Common myeloid progenitor, CD34-positive (primary cell): ENCODE data around the gene GLI3.
A peak's percentile ranks its signal among the peaks of the same experiment; 100 is the strongest.

Experiments used
- CTCF ChIA-PET: fragments of 350-600 bp; sonication (Branson Sonifier 250); formaldehyde crosslinking; loops from one replicate; lab custom pipeline; 2021; ENCODE audit warnings: antibody characterized with exemption; lab: Charles Lee
- POLR2A ChIA-PET: fragments of 350-600 bp; sonication (Branson Sonifier 250); formaldehyde crosslinking; loops from one replicate; lab custom pipeline; 2021; ENCODE audit warnings: antibody characterized with exemption; lab: Charles Lee
- DNase-seq, 3 donors: peaks; one replicate each; pipeline versions ENCODE4 v3.0.0 to v3.0.0-alpha.2; 2013
- H3K27ac ChIP-seq, 2 experiments: 1 replicate in 1 of 2; 2 replicates in 1 of 2; pipeline ENCODE4 v1.7.0; 2013; ENCODE audit warnings: inconsistent platforms in 2 of 2, low read length in 2 of 2, mild to moderate bottlenecking in 2 of 2, low read depth in 1 of 2, moderate library complexity in 1 of 2; ENCODE audit not compliant: severe bottlenecking in 2 of 2, insufficient read depth in 1 of 2, poor library complexity in 1 of 2
- H3K27me3 ChIP-seq, 5 experiments: replicated peaks in 2 of 5; 1 replicate in 3 of 5; 2 replicates in 2 of 5; pipeline versions ENCODE4 v1.6.1 to v1.7.0; 2013; ENCODE audit warnings: low read length in 4 of 5, mild to moderate bottlenecking in 2 of 5, moderate library complexity in 2 of 5, inconsistent platforms in 1 of 5; ENCODE audit not compliant: insufficient read depth in 5 of 5, control insufficient read depth in 4 of 5
- H3K36me3 ChIP-seq, 4 experiments: 1 replicate in 2 of 4; 2 replicates in 2 of 4; pipeline versions ENCODE4 v1.6.1 to v1.7.0; 2013; ENCODE audit warnings: low read length in 3 of 4, control low read depth in 1 of 4, mild to moderate bottlenecking in 1 of 4; ENCODE audit not compliant: control insufficient read depth in 4 of 4, insufficient read depth in 4 of 4
- H3K4me1 ChIP-seq, 4 experiments: 1 replicate in 3 of 4; 2 replicates in 1 of 4; pipeline versions ENCODE4 v1.6.1 to v1.7.1; 2013; ENCODE audit warnings: low read length in 3 of 4, mild to moderate bottlenecking in 3 of 4, control low read depth in 1 of 4, inconsistent platforms in 1 of 4, moderate library complexity in 1 of 4; ENCODE audit not compliant: control insufficient read depth in 4 of 4, insufficient read depth in 4 of 4; ENCODE audit errors: control extremely low read depth in 1 of 4
- H3K4me3 ChIP-seq, 7 experiments: 1 replicate in 4 of 7; 2 replicates in 3 of 7; pipeline versions ENCODE4 v1.5.1 to v1.7.0; 2013; ENCODE audit warnings: mild to moderate bottlenecking in 7 of 7, low read length in 6 of 7, moderate library complexity in 6 of 7, inconsistent platforms in 2 of 7, low read depth in 2 of 7, control low read depth in 1 of 7; ENCODE audit not compliant: insufficient read depth in 4 of 7, control insufficient read depth in 1 of 7; ENCODE audit errors: extremely low read depth in 1 of 7
- H3K9me3 ChIP-seq, 5 experiments: 1 replicate in 4 of 5; 2 replicates in 1 of 5; pipeline versions ENCODE4 v1.6.1 to v1.7.1; 2013; ENCODE audit warnings: low read length in 4 of 5, mild to moderate bottlenecking in 2 of 5, inconsistent platforms in 1 of 5, low read depth in 1 of 5, moderate library complexity in 1 of 5; ENCODE audit not compliant: control insufficient read depth in 4 of 5, insufficient read depth in 2 of 5; ENCODE audit errors: control extremely low read depth in 1 of 5
- WGBS: methylation state at CpG from one replicate; pipeline ENCODE4 v1.1.5; 2013; ENCODE audit not compliant: insufficient coverage; 5-methylcytosine and 5-hydroxymethylcytosine counted together

Gene GLI3

GRCh38 chr7:41918597-41918996, 318.4 kb downstream of the GLI3 start:
- Histone ChIP-seq H3K9me3 (peaks cover 0 to 2% (median 0%) of the 10 kb centered on the region in 5 experiments), H3K27me3 (no peaks in the 10 kb centered on the region), H3K4me1 (no peaks in the 10 kb centered on the region), H3K4me3 (no peak overlapping the region), H3K36me3 (no peaks in the 10 kb centered on the region), H3K27ac (no peak overlapping the region)
- DNase-seq, result no peak
- ChIA-PET POLR2A (no interaction called here), CTCF (no interaction called here)
- WGBS, result 100% methylated on average over 2 of the region's 5 CpGs

DNA sequence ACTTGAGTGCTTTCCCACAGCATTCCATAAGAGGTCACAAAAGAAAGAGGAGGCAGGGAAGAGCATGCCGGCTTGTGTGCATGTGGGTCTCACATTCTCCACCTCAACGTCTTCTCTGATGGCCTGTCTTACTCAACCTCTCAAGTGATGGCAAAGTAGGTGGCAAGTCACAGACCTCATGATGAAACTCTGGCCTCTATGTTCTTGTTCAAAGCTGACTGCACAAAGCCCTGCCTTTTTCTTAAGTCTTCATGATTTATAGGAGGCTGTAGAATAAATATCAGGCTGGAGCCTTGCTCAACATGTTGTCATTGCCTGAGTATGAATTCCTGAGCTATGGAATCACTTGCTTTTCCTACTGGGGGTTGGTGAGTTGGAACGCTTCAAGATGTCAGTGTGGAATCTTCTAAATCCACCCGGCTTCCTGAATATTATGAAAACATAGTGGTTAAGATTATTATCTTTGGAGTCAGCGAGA, 320.5 kb downstream of the GLI3 start:
- H3K36me3 ChIP-seq, result no peaks in the 10 kb centered on the region
- CTCF ChIA-PET, result interaction anchor here (1.8 kb wide), 1 partner anchor 20 kb away, joined by 4 read pairs; no protein-coding TSS in a partner anchor
- no peaks in the 10 kb centered on the region for H3K4me1 ChIP-seq
- H3K27me3 ChIP-seq, result no peaks in the 10 kb centered on the region
- H3K4me3 ChIP-seq, result no peak overlapping the region
- no peak for DNase-seq
- H3K9me3 ChIP-seq, result peaks cover 0 to 2% (median 0%) of the 10 kb centered on the region in 5 experiments
- 96% methylated on average over 3 of the region's 5 CpGs for WGBS
- no peak overlapping the region for H3K27ac ChIP-seq
- POLR2A ChIA-PET, result no interaction called here

GRCh38 chr7:41915871-41916270, 321.1 kb downstream of the GLI3 start:
- ChIA-PET POLR2A (no interaction called here), CTCF (interaction anchor here (1.3 to 1.8 kb wide), 2 partner anchors 20 to 25 kb away, joined by 3 to 4 read pairs; no protein-coding TSS in a partner anchor)
- Histone ChIP-seq H3K27me3 (no peaks in the 10 kb centered on the region), H3K36me3 (no peaks in the 10 kb centered on the region), H3K4me3 (no peak overlapping the region), H3K9me3 (peaks cover 0 to 2% (median 0%) of the 10 kb centered on the region in 5 experiments), H3K27ac (no peak overlapping the region), H3K4me1 (no peaks in the 10 kb centered on the region)
- DNase-seq, result peak in 2 of 3 donors; percentile 54 to 58
- WGBS, result no CpG with 5 or more reads among the region's 1 CpG

- no CpG with 5 or more reads among the region's 6 CpGs for WGBS
- POLR2A ChIA-PET, result no interaction called here
- CTCF ChIA-PET, result no interaction called here
- Histone ChIP-seq H3K27me3 (no peaks in the 10 kb centered on the region), H3K36me3 (no peaks in the 10 kb centered on the region), H3K27ac (no peak overlapping the region), H3K4me1 (no peaks in the 10 kb centered on the region), H3K4me3 (no peak overlapping the region), H3K9me3 (peaks cover 0 to 1% (median 0%) of the 10 kb centered on the region in 5 experiments)
- DNase-seq, result no peak
Measured at GRCh38 chr7:41912851-41913567, 324.0 kb downstream of the GLI3 start.

- no peaks in the 10 kb centered on the region for H3K4me1 ChIP-seq
- DNase-seq, result no peak
- ChIA-PET POLR2A (no interaction called here), CTCF (no interaction called here)
- no peaks in the 10 kb centered on the region for H3K27me3 ChIP-seq
- H3K36me3 ChIP-seq, result no peaks in the 10 kb centered on the region
- H3K4me3 ChIP-seq, result no peak overlapping the region
- WGBS, result 100% methylated on average over 1 of the region's 2 CpGs
- H3K27ac ChIP-seq, result no peak overlapping the region
- no peaks in the 10 kb centered on the region for H3K9me3 ChIP-seq
Measured at GRCh38 chr7:41912426-41912825, 324.6 kb downstream of the GLI3 start.

DNA sequence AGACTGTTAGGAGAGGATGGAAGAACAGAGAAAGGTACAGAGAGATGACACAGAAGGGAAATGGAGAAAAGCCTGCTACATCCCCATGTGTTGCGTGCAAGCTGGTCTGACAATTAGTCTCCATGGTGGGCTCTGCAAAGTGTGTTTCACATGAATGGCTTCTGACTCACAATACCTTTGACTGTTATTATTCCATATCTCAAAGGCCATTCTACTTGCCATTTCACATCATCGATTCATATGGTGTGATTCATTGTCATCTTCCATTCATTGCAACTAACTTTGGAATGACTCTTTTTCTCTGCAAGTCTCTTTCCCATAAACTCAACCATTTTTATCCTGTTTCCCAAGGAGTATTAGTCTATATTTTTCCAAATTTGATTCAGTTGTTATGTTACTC, 325.2 kb downstream of the GLI3 start:
- no peak overlapping the region for H3K27ac ChIP-seq

More for the DNA sequence above, 325.2 kb downstream of the GLI3 start:
- POLR2A ChIA-PET, result no interaction called here
- H3K4me3 ChIP-seq, result no peak overlapping the region
- CTCF ChIA-PET, result no interaction called here
- no peaks in the 10 kb centered on the region for H3K27me3 ChIP-seq
- H3K9me3 ChIP-seq, result no peaks in the 10 kb centered on the region
- H3K4me1 ChIP-seq, result no peaks in the 10 kb centered on the region
- no peak for DNase-seq
- WGBS, result 86% methylated on average over 2 of the region's 2 CpGs
- H3K36me3 ChIP-seq, result no peaks in the 10 kb centered on the region
